GM12878 (cell line): Measurements from ENCODE around the gene APCDD1. TPM values are rescaled to one million over a fixed set of nuclear protein-coding genes. Genes with fewer than 3 reads are reported as not detected.

Experiments
- ATAC-seq: fragments of 200-7000 bp; cut with Tn5 transposase; 3 replicates; pipeline ENCODE4 v1.9.1; 2020; ENCODE audit warnings: mild to moderate bottlenecking, moderate library complexity
- BruUV-seq: library from RNA; stranded (reverse); fragments of 400-500 nt; replicated peaks from 2 replicates; lab custom pipeline; 2021; lab: Mats Ljungman, UMichigan
- CTCF ChIA-PET: fragments of 300-600 bp; sonication (Branson Sonifier 250); formaldehyde crosslinking; extraction: SDS; loops from one replicate; lab custom pipeline; 2021; ENCODE audit warnings: inconsistent platforms; lab: Yijun Ruan, JAX
- POLR2A ChIA-PET: fragments of 350-600 bp; formaldehyde crosslinking; extraction: SDS; loops from one replicate; lab custom pipeline; 2021; ENCODE audit warnings: inconsistent platforms; lab: Charles Lee
- RAD21 ChIA-PET: fragments of 300-600 bp; sonication (Branson Sonifier 250); formaldehyde crosslinking; loops from one replicate; lab custom pipeline; 2023; ENCODE audit warnings: antibody characterized with exemption; ENCODE audit not compliant: unreplicated experiment; lab: Charles Lee
- SMC1A ChIA-PET: fragments of 300-600 bp; sonication (Branson Sonifier 250); formaldehyde crosslinking; loops from one replicate; lab custom pipeline; 2023; ENCODE audit not compliant: unreplicated experiment, uncharacterized antibody; lab: Charles Lee
- DNase-seq: peaks from one replicate; pipeline ENCODE4 v3.0.0-alpha.2; 2011; ENCODE audit warnings: low read depth, low spot score
- FAIRE-seq: peaks from 3 replicates; lab custom pipeline; 2011; peaks lifted over from hg19 to GRCh38; lab: Jason Lieb, UNC
- H2AFZ ChIP-seq: 2 replicates; pipeline ENCODE4 v1.6.0; 2011; ENCODE audit warnings: low read depth, low read length, control low read depth; ENCODE audit not compliant: control insufficient read depth
- H3K27ac ChIP-seq: 2 replicates; pipeline ENCODE4 v1.5.1; 2011; ENCODE audit warnings: control low read depth; ENCODE audit not compliant: control insufficient read depth, insufficient read depth
- H3K27me3 ChIP-seq, 2 experiments: replicated peaks in 1 of 2; 2 replicates each; pipeline versions ENCODE4 v1.6.0 to v1.6.1; 2011; ENCODE audit warnings: low read length in 1 of 2; ENCODE audit not compliant: control insufficient read depth in 2 of 2, insufficient read depth in 2 of 2
- H3K36me3 ChIP-seq, 2 experiments: 2 replicates each; pipeline ENCODE4 v1.5.1; 2011; ENCODE audit warnings: low read length in 1 of 2; ENCODE audit not compliant: control insufficient read depth in 2 of 2, insufficient read depth in 2 of 2
- H3K4me1 ChIP-seq: 2 replicates; pipeline ENCODE4 v1.6.1; 2011; ENCODE audit warnings: mild to moderate bottlenecking, low read length, moderate library complexity, mixed read lengths; ENCODE audit not compliant: control insufficient read depth, insufficient read depth
- H3K4me2 ChIP-seq: 2 replicates; pipeline ENCODE4 v1.6.0; 2011; ENCODE audit warnings: control low read depth; ENCODE audit not compliant: control insufficient read depth, insufficient read depth
- H3K4me3 ChIP-seq: fragments of 200-600 bp; sonication (generic); 2 replicates; pipeline ENCODE4 v1.5.1; 2016
- H3K79me2 ChIP-seq: 2 replicates; pipeline ENCODE4 v1.6.0; 2011; ENCODE audit warnings: low read length; ENCODE audit not compliant: control insufficient read depth, insufficient read depth
- H3K9ac ChIP-seq: 2 replicates; pipeline ENCODE4 v1.8.0; 2011; ENCODE audit warnings: low read length, control low read depth, mixed read lengths; ENCODE audit not compliant: control insufficient read depth, insufficient read depth
- H3K9me3 ChIP-seq: replicated peaks from 3 replicates; pipeline ENCODE4 v1.5.1; 2011; ENCODE audit warnings: mild to moderate bottlenecking, low read length; ENCODE audit not compliant: control insufficient read depth, insufficient read depth
- H4K20me1 ChIP-seq: 2 replicates; pipeline ENCODE4 v1.6.0; 2011; ENCODE audit not compliant: control insufficient read depth, insufficient read depth
- BCL11A ChIP-seq: IDR thresholded peaks from 2 replicates; pipeline ENCODE4 v1.6.1; 2011; ENCODE audit warnings: low read depth, low read length
- EED ChIP-seq: sonication (generic); IDR thresholded peaks from 2 replicates; pipeline ENCODE4 v1.6.1; 2016; ENCODE audit warnings: antibody characterized with exemption, low read depth
- ELK1 ChIP-seq: IDR thresholded peaks from 2 replicates; pipeline ENCODE4 v1.6.1; 2012; ENCODE audit warnings: low read depth, low read length, improper control_type of control experiment
- KDM1A ChIP-seq: fragments of 200-600 bp; sonication (generic); IDR thresholded peaks from 2 replicates; pipeline ENCODE4 v1.6.1; 2016; ENCODE audit warnings: borderline replicate concordance
- LARP7 ChIP-seq: fragments of 450-650 bp; IDR thresholded peaks from 2 replicates; pipeline ENCODE4 v1.6.1; 2017; ENCODE audit warnings: mild to moderate bottlenecking
- NFYB ChIP-seq: IDR thresholded peaks from 2 replicates; pipeline ENCODE4 v1.6.1; 2011; ENCODE audit warnings: low read depth, mild to moderate bottlenecking, low read length, improper control_type of control experiment, moderate library complexity; ENCODE audit not compliant: insufficient read depth
- SREBF2 ChIP-seq: IDR thresholded peaks from 2 replicates; pipeline ENCODE4 v1.6.1; 2012; ENCODE audit warnings: mild to moderate bottlenecking, low read length
- TARDBP ChIP-seq: IDR thresholded peaks from 2 replicates; pipeline ENCODE4 v1.6.1; 2016; ENCODE audit warnings: borderline replicate concordance
- TBL1XR1 ChIP-seq: IDR thresholded peaks from 2 replicates; pipeline ENCODE4 v1.6.1; 2012; ENCODE audit warnings: low read depth, low read length, improper control_type of control experiment
- TCF12 ChIP-seq: IDR thresholded peaks from 2 replicates; pipeline ENCODE4 v1.6.1; 2011; ENCODE audit warnings: low read depth, mild to moderate bottlenecking, low read length
- YY1 ChIP-seq: IDR thresholded peaks from 2 replicates; pipeline ENCODE4 v1.6.1; 2011; ENCODE audit warnings: low read depth, mild to moderate bottlenecking, low read length
- in situ Hi-C: fragments of 300-500 bp; cut with MboI; formaldehyde crosslinking; loops from 9 replicates; pipeline ENCODE4 v1.14.3; 2018; ENCODE audit warnings: mixed read lengths
- intact Hi-C: fragments of 100-400 bp; cut with micrococcal nuclease; formaldehyde crosslinking; loops from one replicate; pipeline ENCODE4 v1.14.2; 2022; ENCODE audit not compliant: unreplicated experiment
- polyA plus RNA-seq, 11 experiments: library from polyadenylated mRNA; depleted of rRNA in 4 of 11; unstranded in 6 of 11; stranded (reverse) in 5 of 11; fragments of >200 nt; fragmentation: Nextera tagmentation in 4 of 11; fragmentation: Illumina TruSeq in 1 of 11; extraction: Ambion mirVana in 4 of 11; extraction: Trizol in 1 of 11; gene quantifications; 1 replicate in 1 of 11; 2 replicates in 10 of 11; pipeline versions ENCODE4 v1.2.1 to v1.2.3, GENCODE V29; 2011 to 2016; ENCODE audit warnings: inconsistent platforms in 2 of 11, missing spikeins in 2 of 11, low read depth in 1 of 11
- total RNA-seq, 4 experiments: library from RNA; depleted of rRNA in 3 of 4; stranded (reverse); fragments of >200 nt in 3 of 4; fragmentation: Illumina TruSeq in 1 of 4; extraction: Trizol in 1 of 4; gene quantifications; 2 replicates each; pipeline versions ENCODE4 v1.2.1 to v1.2.3, GENCODE V29; 2013 to 2021

Gene APCDD1
- total and polyA plus RNA-seq, 10 of the 15 experiments (the other 5 are each of a cell fraction or from before 2014, with no cell fraction given), result not detected

- TF ChIP-seq ELK1 (no peak), KDM1A (no peak), BCL11A (no peak)
- TF ChIP-seq, all 136 proteins: peak for 0
Observed at GRCh38 chr18:10417664-10418063, 36.8 kb upstream of the APCDD1 start (continued).

- SMC1A ChIA-PET, result no interaction called here
- TF ChIP-seq YY1 (no peak), LARP7 (no peak), EED (no peak), TARDBP (no peak), TBL1XR1 (no peak), SREBF2 (no peak), ELK1 (no peak), TCF12 (no peak), NFYB (no peak)
- TF ChIP-seq, all 136 proteins: peak for 0
- no peak overlapping the region for H3K4me2 ChIP-seq
- ChIA-PET POLR2A (no interaction called here), RAD21 (no interaction called here), CTCF (no interaction called here)
- H3K9me3 ChIP-seq, result no peaks in the 10 kb centered on the region
- FAIRE-seq (no peak), DNase-seq (no peak), ATAC-seq (no peak)
- no peak overlapping the region for H3K27ac ChIP-seq
- H4K20me1 ChIP-seq, result no peaks in the 10 kb centered on the region
- H3K9ac ChIP-seq, result no peak overlapping the region
- H3K27me3 ChIP-seq, result no peaks in the 10 kb centered on the region
- H2AFZ ChIP-seq, result no peak overlapping the region
- H3K79me2 ChIP-seq, result no peaks in the 10 kb centered on the region
- no peaks in the 10 kb centered on the region for H3K4me1 ChIP-seq
- intact Hi-C loops (no loop called here), in situ Hi-C loops (no loop called here)
- BruUV-seq, result no TSS peak
- no peaks in the 10 kb centered on the region for H3K36me3 ChIP-seq
- no peak overlapping the region for H3K4me3 ChIP-seq
Observed at GRCh38 chr18:10418836-10419235, 35.6 kb upstream of the APCDD1 start.
